Hepatocyte (in vitro differentiated cells): Measurements from ENCODE around the gene RNASE13. TPM values are rescaled to one million over a fixed set of nuclear protein-coding genes. Genes with fewer than 3 reads are reported as not detected.

ENCODE experiments used
- DNase-seq: peaks from one replicate; pipeline ENCODE4 v3.0.0-alpha.2; 2016; ENCODE audit warnings: low spot score
- H2AFZ ChIP-seq: fragments of 200-600 bp; sonication (generic); 2 replicates; pipeline ENCODE4 v1.6.0; 2016; ENCODE audit warnings: antibody characterized with exemption, mild to moderate bottlenecking
- H3K27ac ChIP-seq: fragments of 200-600 bp; sonication (generic); 2 replicates; pipeline ENCODE4 v1.5.1; 2016; ENCODE audit warnings: mild to moderate bottlenecking
- H3K27me3 ChIP-seq: fragments of 200-600 bp; sonication (generic); 2 replicates; pipeline ENCODE4 v1.6.1; 2016
- H3K36me3 ChIP-seq: fragments of 200-600 bp; sonication (generic); replicated peaks from 2 replicates; pipeline ENCODE4 v1.5.1; 2016; ENCODE audit warnings: low read depth; ENCODE audit not compliant: insufficient read depth
- H3K4me1 ChIP-seq: fragments of 200-600 bp; sonication (generic); 2 replicates; pipeline ENCODE4 v1.5.1; 2016; ENCODE audit warnings: mild to moderate bottlenecking, moderate library complexity; ENCODE audit not compliant: insufficient read depth
- H3K4me2 ChIP-seq: fragments of 200-600 bp; sonication (generic); 2 replicates; pipeline ENCODE4 v1.6.0; 2016
- H3K4me3 ChIP-seq: fragments of 200-600 bp; sonication (generic); 2 replicates; pipeline ENCODE4 v1.5.1; 2016; ENCODE audit warnings: mild to moderate bottlenecking
- H3K79me2 ChIP-seq: fragments of 200-600 bp; sonication (generic); 2 replicates; pipeline ENCODE4 v1.6.0; 2017; ENCODE audit warnings: mild to moderate bottlenecking
- H3K9me2 ChIP-seq: fragments of 200-600 bp; sonication (generic); replicated peaks from 2 replicates; pipeline ENCODE4 v1.6.0; 2017; ENCODE audit warnings: mild to moderate bottlenecking; ENCODE audit not compliant: insufficient read depth
- H3K9me3 ChIP-seq: fragments of 200-600 bp; sonication (generic); 2 replicates; pipeline ENCODE4 v1.5.1; 2016; ENCODE audit warnings: low read depth, mild to moderate bottlenecking
- H4K20me1 ChIP-seq: fragments of 200-600 bp; sonication (generic); 2 replicates; pipeline ENCODE4 v1.6.0; 2016; ENCODE audit warnings: mild to moderate bottlenecking; ENCODE audit not compliant: insufficient read depth, poor library complexity, severe bottlenecking
- CTCF ChIP-seq: fragments of 200-600 bp; sonication (generic); IDR thresholded peaks from 2 replicates; pipeline ENCODE4 v1.5.1; 2016; ENCODE audit warnings: antibody characterized with exemption, mild to moderate bottlenecking; ENCODE audit not compliant: poor library complexity
- EZH2 ChIP-seq: fragments of 200-600 bp; sonication (generic); IDR thresholded peaks from 2 replicates; pipeline ENCODE4 v1.6.1; 2016; ENCODE audit warnings: antibody characterized with exemption, mild to moderate bottlenecking, borderline replicate concordance
- EZH2phosphoT487 ChIP-seq: fragments of 200-600 bp; sonication (generic); IDR thresholded peaks from one replicate; pipeline ENCODE4 v1.6.1; 2018; ENCODE audit warnings: antibody characterized with exemption, mild to moderate bottlenecking, low read depth, moderate library complexity; ENCODE audit not compliant: unreplicated experiment, severe bottlenecking
- WGBS: methylation state at CpG from one replicate; pipeline ENCODE4 v1.1.6; 2016; ENCODE audit warnings: low lambda C conversion rate; ENCODE audit errors: missing lambda C conversion rate; 5-methylcytosine and 5-hydroxymethylcytosine counted together
- polyA plus RNA-seq: library from polyadenylated mRNA; unstranded; fragments of >200 nt; fragmentation: Nextera tagmentation; extraction: Ambion mirVana; gene quantifications from 2 replicates; pipeline ENCODE4 v1.2.1, GENCODE V29; 2016
- total RNA-seq: library from RNA; depleted of rRNA; stranded (reverse); fragments of >200 nt; gene quantifications from 2 replicates; pipeline ENCODE4 v1.2.3, GENCODE V29; 2014

The RNASE13 gene
- total and polyA plus RNA-seq, 2 experiments from 2014 or later, result not detected

GRCh38 chr14:21077672-21078071, 43.1 kb upstream of the RNASE13 start:
- Histone ChIP-seq H4K20me1 (peaks cover 5% of the 10 kb centered on the region), H3K27ac (no peak overlapping the region), H3K79me2 (peaks cover 19% of the 10 kb centered on the region), H3K4me1 (peaks cover 1% of the 10 kb centered on the region), H3K9me3 (no peaks in the 10 kb centered on the region), H3K36me3 (no peaks in the 10 kb centered on the region), H3K4me2 (no peak overlapping the region), H3K9me2 (no peaks in the 10 kb centered on the region), H3K4me3 (no peak overlapping the region), H2AFZ (no peak overlapping the region), H3K27me3 (no peaks in the 10 kb centered on the region)
- DNase-seq, result no peak
- 98% methylated on average over 2 of the region's 2 CpGs for WGBS
- TF ChIP-seq CTCF (no peak), EZH2 (no peak), EZH2phosphoT487 (no peak)

GRCh38 chr14:21075719-21076437, 41.3 kb upstream of the RNASE13 start:
- no peak overlapping the region for H3K4me2 ChIP-seq
- DNase-seq, result no peak
- peaks cover 5% of the 10 kb centered on the region for H4K20me1 ChIP-seq
- H3K27me3 ChIP-seq, result no peaks in the 10 kb centered on the region
- WGBS, result 86% methylated on average over 9 of the region's 9 CpGs
- H3K4me3 ChIP-seq, result no peak overlapping the region
- H2AFZ ChIP-seq, result no peak overlapping the region
- TF ChIP-seq EZH2 (no peak), EZH2phosphoT487 (no peak), CTCF (no peak)
- peaks cover 12% of the 10 kb centered on the region for H3K4me1 ChIP-seq
- H3K79me2 ChIP-seq, result peaks cover 24% of the 10 kb centered on the region
- H3K36me3 ChIP-seq, result no peaks in the 10 kb centered on the region
- H3K9me2 ChIP-seq, result no peaks in the 10 kb centered on the region
- H3K9me3 ChIP-seq, result no peaks in the 10 kb centered on the region
- H3K27ac ChIP-seq, result no peak overlapping the region

- TF ChIP-seq EZH2, result no peak
- no peak for TF ChIP-seq CTCF
- TF ChIP-seq EZH2phosphoT487, result no peak
- H3K4me3 ChIP-seq, result no peak overlapping the region
- H3K4me1 ChIP-seq, result peaks cover 13% of the 10 kb centered on the region
- H3K9me3 ChIP-seq, result no peaks in the 10 kb centered on the region
- H3K27ac ChIP-seq, result no peak overlapping the region
- DNase-seq, result no peak
- 94% methylated on average over 22 of the region's 26 CpGs for WGBS
- H4K20me1 ChIP-seq, result peaks cover 5% of the 10 kb centered on the region
- H3K36me3 ChIP-seq, result no peaks in the 10 kb centered on the region
- H3K27me3 ChIP-seq, result no peaks in the 10 kb centered on the region
- no peak overlapping the region for H2AFZ ChIP-seq
- no peak overlapping the region for H3K4me2 ChIP-seq
- H3K9me2 ChIP-seq, result no peaks in the 10 kb centered on the region
- H3K79me2 ChIP-seq, result peaks cover 27% of the 10 kb centered on the region
Measured at GRCh38 chr14:21074398-21075272, 40.0 kb upstream of the RNASE13 start.
